Upper lobe of right lung (tissue), 1 donor: ENCODE results near the gene SLC9A3. TPM values are rescaled to one million over a fixed set of nuclear protein-coding genes. Genes with fewer than 3 reads are reported as not detected.

Experiments
- ATAC-seq: fragments of 200-7000 bp; cut with Tn5 transposase; one replicate; pipeline ENCODE4 v1.9.1; 2020; ENCODE audit warnings: mild to moderate bottlenecking, moderate library complexity
- DNase-seq: peaks from one replicate; pipeline ENCODE4 v3.0.0-alpha.2; 2020
- H3K27ac ChIP-seq: fragments of 200-600 bp; one replicate; pipeline ENCODE4 v1.8.0; 2022
- H3K27me3 ChIP-seq: fragments of 200-600 bp; one replicate; pipeline ENCODE4 v1.8.0; 2022; ENCODE audit warnings: mild to moderate bottlenecking
- H3K36me3 ChIP-seq: fragments of 200-600 bp; one replicate; pipeline ENCODE4 v1.8.0; 2022
- H3K4me1 ChIP-seq: fragments of 200-600 bp; one replicate; pipeline ENCODE4 v1.8.0; 2022
- H3K4me3 ChIP-seq: fragments of 200-600 bp; one replicate; pipeline ENCODE4 v1.8.0; 2022; ENCODE audit warnings: mild to moderate bottlenecking
- H3K9me3 ChIP-seq: fragments of 200-600 bp; one replicate; pipeline ENCODE4 v1.8.0; 2022
- CTCF ChIP-seq: fragments of 200-600 bp; IDR thresholded peaks from one replicate; pipeline ENCODE4 v1.8.0; 2022; ENCODE audit warnings: antibody characterized with exemption
- intact Hi-C: fragments of 100-400 bp; cut with DNase I; formaldehyde crosslinking; loops from one replicate; pipeline ENCODE4 v1.11.0; 2022
- total RNA-seq: library from RNA; stranded (reverse); fragmentation: NEBNext Ultra II Directional; extraction: Animal tissue kit (Norgen Biotek cat#: 25700); gene quantifications from one replicate; pipeline ENCODE4 v1.2.1, GENCODE V29; 2021
- donor health status: DM: no; HTN: yes; CAD: no; lungs with severe emphysema.

The SLC9A3 gene
- total RNA-seq, 1 donor from 2014 or later = 1.0 TPM

DNA sequence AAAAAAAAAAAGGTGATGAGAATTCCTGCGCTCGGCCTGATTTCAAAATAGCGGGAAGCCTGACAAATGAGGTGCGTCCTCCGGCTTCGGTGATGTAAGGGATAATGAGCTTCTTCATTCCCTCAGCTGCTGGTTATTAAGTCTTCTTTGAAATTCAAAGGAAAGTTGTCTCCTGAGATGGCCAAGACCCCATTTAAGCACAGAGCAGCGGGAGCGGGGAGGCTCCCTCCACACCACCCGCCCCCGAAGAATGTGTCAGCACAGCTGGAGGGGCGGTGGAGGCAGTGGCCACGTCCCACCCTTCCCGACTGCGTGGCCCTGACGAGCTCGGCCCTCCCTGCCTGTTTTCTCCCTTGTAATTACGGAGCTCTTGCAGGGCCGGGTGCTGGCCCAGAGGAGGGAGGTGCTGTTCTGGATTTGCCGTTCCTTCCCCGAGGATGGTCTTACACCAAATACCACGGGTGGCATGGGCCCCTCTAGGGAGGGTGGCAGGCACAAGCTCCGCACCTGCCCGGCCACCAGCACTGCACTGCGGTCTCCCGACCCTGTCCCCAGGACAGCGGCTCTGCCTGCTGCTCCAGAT is 31.0 kb downstream of the SLC9A3 start:
- DNase-seq (no peak), ATAC-seq (no peak)
- H3K9me3 ChIP-seq = no peaks in the 10 kb centered on the region
- no peak overlapping the region for H3K27ac ChIP-seq
- no peak for TF ChIP-seq CTCF
- intact Hi-C loops = no loop called here
- peaks cover 23% of the 10 kb centered on the region for H3K27me3 ChIP-seq
- H3K4me1 ChIP-seq = no peaks in the 10 kb centered on the region
- no peak overlapping the region for H3K4me3 ChIP-seq
- H3K36me3 ChIP-seq = no peaks in the 10 kb centered on the region

GRCh38 chr5:492314-492893 is 31.8 kb downstream of the SLC9A3 start:
- H3K27me3 ChIP-seq = peaks cover 23% of the 10 kb centered on the region
- TF ChIP-seq CTCF = no peak
- H3K4me1 ChIP-seq = no peaks in the 10 kb centered on the region
- H3K36me3 ChIP-seq = no peaks in the 10 kb centered on the region
- H3K4me3 ChIP-seq = no peak overlapping the region
- ATAC-seq (no peak), DNase-seq (no peak)
- no peak overlapping the region for H3K27ac ChIP-seq
- intact Hi-C loops = no loop called here
- no peaks in the 10 kb centered on the region for H3K9me3 ChIP-seq

DNA sequence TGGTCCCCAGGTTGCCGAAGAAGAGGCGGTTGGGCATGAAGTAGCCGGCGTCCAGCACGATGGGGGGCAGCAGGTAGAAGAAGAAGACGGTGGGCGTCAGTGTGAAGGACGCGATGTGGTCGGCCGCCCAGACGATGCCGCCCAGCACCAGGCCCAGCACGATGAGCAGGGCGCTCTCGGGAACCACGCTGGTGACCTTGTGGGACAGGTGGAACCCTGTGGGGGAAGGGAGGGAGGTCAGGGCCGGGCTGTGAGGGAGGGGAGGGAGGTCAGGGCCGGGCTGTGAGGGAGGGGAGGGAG is 32.4 kb downstream of the SLC9A3 start:
- no peak for TF ChIP-seq CTCF
- no peaks in the 10 kb centered on the region for H3K36me3 ChIP-seq
- no peak overlapping the region for H3K4me3 ChIP-seq
- no peaks in the 10 kb centered on the region for H3K4me1 ChIP-seq
- intact Hi-C loops = no loop called here
- H3K9me3 ChIP-seq = no peaks in the 10 kb centered on the region
- peaks cover 23% of the 10 kb centered on the region for H3K27me3 ChIP-seq
- H3K27ac ChIP-seq = no peak overlapping the region
- DNase-seq (no peak), ATAC-seq (no peak)

- peaks cover 23% of the 10 kb centered on the region for H3K27me3 ChIP-seq
- DNase-seq = no peak
- intact Hi-C loops = no loop called here
Measured at GRCh38 chr5:491119-491855, 33.0 kb downstream of the SLC9A3 start.

More at GRCh38 chr5:491119-491855, 33.0 kb downstream of the SLC9A3 start:
- no peak overlapping the region for H3K4me3 ChIP-seq
- no peaks in the 10 kb centered on the region for H3K4me1 ChIP-seq
- H3K9me3 ChIP-seq = no peaks in the 10 kb centered on the region
- TF ChIP-seq CTCF = no peak
- H3K27ac ChIP-seq = no peak overlapping the region
- H3K36me3 ChIP-seq = no peaks in the 10 kb centered on the region
- no peak for ATAC-seq
